ENCODE data around the gene ERFE.

Gene ERFE

DNA sequence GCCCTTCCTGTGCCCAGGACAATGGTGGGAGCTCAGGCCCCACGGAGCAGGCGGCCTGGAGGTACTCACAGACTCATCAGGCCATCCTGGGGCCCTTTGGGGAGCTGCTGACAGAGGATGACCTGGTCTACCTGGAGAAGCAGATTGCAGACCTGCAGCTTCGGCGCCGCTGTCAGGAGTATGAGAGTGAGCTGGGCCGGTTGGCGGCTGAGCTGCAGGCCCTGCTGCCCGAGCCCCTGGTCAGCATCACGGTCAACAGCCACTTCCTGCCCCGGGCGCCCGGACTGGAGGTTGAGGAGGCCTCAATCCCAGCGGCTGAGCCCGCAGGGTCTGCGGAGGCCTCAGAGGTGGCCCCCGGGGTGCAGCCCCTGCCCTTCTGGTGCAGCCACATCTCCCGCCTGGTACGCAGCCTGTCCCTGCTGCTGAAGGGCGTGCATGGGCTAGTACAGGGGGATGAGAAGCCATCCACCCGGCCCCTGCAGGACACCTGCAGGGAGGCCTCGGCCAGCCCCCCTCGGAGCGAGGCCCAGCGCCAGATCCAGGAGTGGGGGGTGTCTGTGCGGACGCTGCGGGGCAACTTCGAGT, 28.6 kb upstream of the ERFE start:
- no peak overlapping the region for H3K4me3 ChIP-seq (ENCODE audit: low read length)
- H3F3A ChIP-seq (ENCODE audit: insufficient read depth, low read length), result no peaks in the 10 kb centered on the region
- no peak overlapping the region for H3K4me2 ChIP-seq (ENCODE audit: low read depth, low read length)
- H3K79me2 ChIP-seq (ENCODE audit: low read length), result no peaks in the 10 kb centered on the region
- H3K9me2 ChIP-seq (replicated peaks; ENCODE audit: insufficient read depth, low read length), result no peaks in the 10 kb centered on the region
- H3K27ac ChIP-seq (ENCODE audit: low read length), result no peak overlapping the region
- no peak for TF ChIP-seq EZH2phosphoT487 (IDR thresholded peaks at IDR 0.05; ENCODE audit: low read length)
- TF ChIP-seq, protein P1, sequence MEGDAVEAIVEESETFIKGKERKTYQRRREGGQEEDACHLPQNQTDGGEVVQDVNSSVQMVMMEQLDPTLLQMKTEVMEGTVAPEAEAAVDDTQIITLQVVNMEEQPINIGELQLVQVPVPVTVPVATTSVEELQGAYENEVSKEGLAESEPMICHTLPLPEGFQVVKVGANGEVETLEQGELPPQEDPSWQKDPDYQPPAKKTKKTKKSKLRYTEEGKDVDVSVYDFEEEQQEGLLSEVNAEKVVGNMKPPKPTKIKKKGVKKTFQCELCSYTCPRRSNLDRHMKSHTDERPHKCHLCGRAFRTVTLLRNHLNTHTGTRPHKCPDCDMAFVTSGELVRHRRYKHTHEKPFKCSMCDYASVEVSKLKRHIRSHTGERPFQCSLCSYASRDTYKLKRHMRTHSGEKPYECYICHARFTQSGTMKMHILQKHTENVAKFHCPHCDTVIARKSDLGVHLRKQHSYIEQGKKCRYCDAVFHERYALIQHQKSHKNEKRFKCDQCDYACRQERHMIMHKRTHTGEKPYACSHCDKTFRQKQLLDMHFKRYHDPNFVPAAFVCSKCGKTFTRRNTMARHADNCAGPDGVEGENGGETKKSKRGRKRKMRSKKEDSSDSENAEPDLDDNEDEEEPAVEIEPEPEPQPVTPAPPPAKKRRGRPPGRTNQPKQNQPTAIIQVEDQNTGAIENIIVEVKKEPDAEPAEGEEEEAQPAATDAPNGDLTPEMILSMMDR (IDR thresholded peaks at IDR 0.05; ENCODE audit: low read length), result no peak
- no peak for TF ChIP-seq EZH2 (optimal IDR thresholded peaks at IDR 0.05; ENCODE audit: low read depth, low read length)
- H4K20me1 ChIP-seq (ENCODE audit: insufficient read depth, low read length), result no peaks in the 10 kb centered on the region
- no peak overlapping the region for H3K9ac ChIP-seq (ENCODE audit: low read length)
- no peaks in the 10 kb centered on the region for H3K36me3 ChIP-seq (replicated peaks; ENCODE audit: insufficient read depth, low read length)
- no peaks in the 10 kb centered on the region for H3K27me3 ChIP-seq (replicated peaks; ENCODE audit: insufficient read depth, low read length)
- no peaks in the 10 kb centered on the region for H3K4me1 ChIP-seq (ENCODE audit: low read length)
- H2AFZ ChIP-seq (ENCODE audit: low read length), result no peak overlapping the region
- H3K9me3 ChIP-seq (replicated peaks; ENCODE audit: insufficient read depth, low read length), result no peaks in the 10 kb centered on the region
- DNase-seq, result no peak

- Histone ChIP-seq H3K27me3 (replicated peaks; ENCODE audit: insufficient read depth, low read length) (no peaks in the 10 kb centered on the region; the same call in 1 of the 2 replicates), H4K20me1 (ENCODE audit: insufficient read depth, low read length) (no peaks in the 10 kb centered on the region), H3K4me3 (ENCODE audit: low read length) (no peak overlapping the region), H3K4me2 (ENCODE audit: low read depth, low read length) (no peak overlapping the region), H3K9me3 (replicated peaks; ENCODE audit: insufficient read depth, low read length) (no peaks in the 10 kb centered on the region), H2AFZ (ENCODE audit: low read length) (no peak overlapping the region), H3K36me3 (replicated peaks; ENCODE audit: insufficient read depth, low read length) (no peaks in the 10 kb centered on the region), H3K79me2 (ENCODE audit: low read length) (no peaks in the 10 kb centered on the region), H3K27ac (ENCODE audit: low read length) (no peak overlapping the region), H3K9ac (ENCODE audit: low read length) (no peak overlapping the region), H3K9me2 (replicated peaks; ENCODE audit: insufficient read depth, low read length) (no peaks in the 10 kb centered on the region), H3K4me1 (ENCODE audit: low read length) (no peaks in the 10 kb centered on the region), H3F3A (ENCODE audit: insufficient read depth, low read length) (no peaks in the 10 kb centered on the region)
- DNase-seq, result no peak
- TF ChIP-seq, protein P1 (IDR thresholded peaks at IDR 0.05; ENCODE audit: low read length), result no peak
These were observed 27.8 kb upstream of the ERFE start for GRCh38 chr2:238130696-238131628.

- H3K4me3 ChIP-seq (ENCODE audit: low read length), result no peak overlapping the region
- no peak overlapping the region for H3K9ac ChIP-seq (ENCODE audit: low read length)
- H3K36me3 ChIP-seq (replicated peaks; ENCODE audit: insufficient read depth, low read length), result no peaks in the 10 kb centered on the region
- H3K27me3 ChIP-seq (replicated peaks; ENCODE audit: insufficient read depth, low read length), result no peaks in the 10 kb centered on the region; the same call in 1 of the 2 replicates
- H4K20me1 ChIP-seq (ENCODE audit: insufficient read depth, low read length), result no peaks in the 10 kb centered on the region
- no peaks in the 10 kb centered on the region for H3K4me1 ChIP-seq (ENCODE audit: low read length)
- H2AFZ ChIP-seq (ENCODE audit: low read length), result no peak overlapping the region
- DNase-seq, result no peak
- TF ChIP-seq, protein P1 (IDR thresholded peaks at IDR 0.05; ENCODE audit: low read length), result no peak
- TF ChIP-seq EZH2phosphoT487 (IDR thresholded peaks at IDR 0.05; ENCODE audit: low read length) (no peak), EZH2 (optimal IDR thresholded peaks at IDR 0.05; ENCODE audit: low read depth, low read length) (no peak)
- no peaks in the 10 kb centered on the region for H3K9me2 ChIP-seq (replicated peaks; ENCODE audit: insufficient read depth, low read length)
- H3K9me3 ChIP-seq (replicated peaks; ENCODE audit: insufficient read depth, low read length), result no peaks in the 10 kb centered on the region
- H3K79me2 ChIP-seq (ENCODE audit: low read length), result no peaks in the 10 kb centered on the region
- no peak overlapping the region for H3K4me2 ChIP-seq (ENCODE audit: low read depth, low read length)
- H3F3A ChIP-seq (ENCODE audit: insufficient read depth, low read length), result no peaks in the 10 kb centered on the region
- no peak overlapping the region for H3K27ac ChIP-seq (ENCODE audit: low read length)
These were observed 26.9 kb upstream of the ERFE start for GRCh38 chr2:238131761-238132462.
